SKM-1 (cell line): ENCODE measurements around the gene ALK.
A peak's percentile ranks its signal among the peaks of the same experiment; 100 is the strongest.

Experiments used
- DNase-seq: peaks from one replicate; lab custom pipeline; 2025; ENCODE audit not compliant: unreplicated experiment; lab: John Stamatoyannopoulos, UW

The ALK gene

DNA sequence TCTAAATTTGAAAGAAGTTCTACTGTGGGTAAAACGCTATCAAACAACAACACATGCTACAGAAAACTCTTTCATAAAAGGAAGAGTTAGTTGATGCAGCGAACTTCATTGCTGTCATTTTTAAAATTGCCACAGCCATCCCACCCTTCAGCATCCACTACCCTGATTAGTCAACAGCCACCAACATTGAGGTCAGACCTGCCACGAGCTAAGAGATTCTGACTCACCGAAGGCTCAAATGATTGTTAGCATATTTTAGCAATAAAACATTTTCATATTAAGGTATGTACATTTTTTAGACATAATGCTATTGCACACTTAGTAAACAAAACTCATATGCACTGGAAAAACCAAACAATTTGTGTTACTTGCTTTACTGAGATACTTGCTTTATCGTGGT lies 459.1 kb downstream of the ALK start:
- no peak for DNase-seq

GRCh38 chr2:29460190-29460589 lies 461.2 kb downstream of the ALK start:
- DNase-seq, result no peak

DNA sequence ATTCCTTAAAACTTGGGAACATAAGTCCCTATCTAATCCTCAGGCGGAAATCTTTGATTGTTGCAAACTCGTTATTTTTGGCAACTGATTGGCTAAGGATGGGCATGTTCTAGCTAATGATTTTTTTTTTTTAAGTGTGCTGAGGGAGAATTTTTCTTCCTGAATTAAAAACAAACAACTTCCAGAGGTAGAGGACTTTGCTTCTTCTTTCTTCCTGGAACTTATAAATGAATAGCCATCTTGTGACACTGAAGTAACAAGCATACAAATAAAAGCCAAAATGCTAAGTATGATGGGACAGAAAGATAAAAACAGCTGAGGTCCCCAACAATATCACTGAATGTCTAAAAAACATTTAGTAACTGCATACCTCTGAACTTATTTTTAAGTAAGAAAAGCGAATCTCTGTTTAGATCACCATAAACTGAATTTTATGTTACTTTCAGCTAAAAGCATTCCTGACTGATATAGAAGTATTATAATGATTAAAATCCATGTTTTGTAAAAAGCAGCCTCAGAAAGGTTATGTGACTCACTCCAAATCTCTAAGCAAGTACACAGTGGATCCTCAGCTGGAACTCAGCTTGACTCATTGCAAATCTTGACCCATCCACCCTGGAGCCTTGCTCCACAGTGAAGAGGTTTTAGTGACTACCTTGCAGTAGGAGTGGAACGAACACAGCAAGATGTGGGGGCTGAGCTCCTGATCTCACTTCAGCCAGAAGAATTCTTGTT lies 461.8 kb downstream of the ALK start:
- DNase-seq, result no peak

DNA sequence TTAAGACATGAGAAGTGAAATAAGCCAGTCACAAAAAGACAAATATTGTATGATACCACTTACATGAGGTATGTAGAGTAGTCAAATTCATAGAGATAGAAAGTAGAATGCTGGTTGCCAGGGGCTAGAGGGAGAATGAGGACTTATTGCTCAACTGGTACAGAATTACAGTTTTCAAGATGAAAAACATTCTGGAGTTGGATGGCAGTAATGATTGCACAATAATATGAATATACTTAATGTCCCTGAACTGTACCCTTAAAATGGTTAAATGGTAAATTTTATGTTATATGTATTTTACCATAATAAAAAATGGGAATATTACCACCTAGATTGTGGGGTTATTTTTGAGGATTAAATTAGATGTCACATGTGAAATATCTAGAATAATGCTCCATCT lies 465.0 kb downstream of the ALK start:
- DNase-seq, result no peak

DNA sequence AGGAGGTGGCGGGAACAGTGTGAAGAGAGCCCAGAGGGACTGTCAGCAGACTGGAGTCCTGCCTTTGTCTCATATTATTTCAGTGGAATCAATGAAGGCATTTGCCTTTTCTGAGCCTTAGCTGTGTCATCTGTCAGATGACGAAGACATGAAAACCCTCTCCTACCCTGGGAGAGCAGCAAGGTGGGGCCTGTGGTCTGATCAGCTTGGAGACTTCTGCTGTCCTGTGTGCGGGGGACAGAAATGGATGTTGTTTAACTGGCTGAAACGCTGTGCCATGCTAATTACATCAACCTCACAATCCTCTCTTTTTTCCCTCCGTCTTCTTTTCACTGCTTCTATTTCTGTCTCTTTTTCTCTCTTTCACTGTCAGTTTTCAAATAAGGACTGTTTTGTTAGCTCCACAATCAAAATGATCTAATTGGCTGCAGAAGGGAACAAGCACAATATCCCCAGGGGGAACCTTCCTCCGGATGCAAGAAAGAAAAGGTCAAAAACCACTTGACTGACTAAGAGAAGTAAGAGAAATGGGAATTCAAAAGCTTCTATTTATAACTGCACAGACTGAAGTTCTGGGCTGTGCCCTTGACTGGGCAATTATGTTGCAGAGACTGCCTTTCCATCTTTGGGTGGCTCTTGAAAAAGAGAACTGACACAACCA lies 466.1 kb downstream of the ALK start:
- peak; percentile 60 for DNase-seq

DNA sequence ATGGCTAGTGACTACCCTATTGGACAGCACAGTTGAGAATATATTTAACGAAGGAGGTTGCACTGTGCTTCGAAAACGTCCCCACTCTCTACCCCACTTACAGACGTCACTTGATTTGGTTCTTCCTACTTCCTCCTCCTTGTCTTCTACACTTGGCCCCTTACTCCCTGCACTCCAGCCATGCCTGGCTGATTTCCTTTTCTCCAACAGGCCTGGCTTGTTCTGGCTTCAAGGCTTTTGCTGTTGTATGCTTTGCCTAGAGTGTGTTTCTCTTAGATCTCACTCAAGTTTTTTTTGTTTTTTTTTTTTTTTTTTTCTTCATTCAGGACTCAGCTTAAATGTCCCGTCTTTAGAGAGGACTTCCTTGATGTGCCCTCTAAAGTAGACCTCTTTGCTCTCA lies 469.4 kb downstream of the ALK start:
- DNase-seq, result no peak

GRCh38 chr2:29450596-29451222 lies 470.7 kb downstream of the ALK start:
- DNase-seq, result no peak

DNA sequence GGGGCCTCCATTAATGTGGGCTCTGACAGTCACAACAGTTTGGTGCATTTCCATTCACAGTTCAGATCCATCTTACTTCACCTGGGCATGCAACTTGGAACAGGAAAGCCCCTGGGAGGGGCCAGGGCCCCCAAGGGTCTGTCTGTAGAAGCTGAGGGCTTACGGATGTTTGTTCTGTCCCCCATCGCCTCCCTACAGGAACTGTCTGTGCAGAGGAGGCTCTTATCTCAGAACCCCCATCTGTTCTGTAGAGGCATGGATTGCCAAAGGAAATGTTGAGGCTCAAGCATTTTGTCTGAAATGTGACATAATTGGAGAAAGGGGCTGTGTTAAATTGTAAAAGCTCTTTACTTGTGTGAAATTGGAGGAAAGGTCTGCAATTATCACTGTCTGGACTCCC lies 471.9 kb downstream of the ALK start:
- DNase-seq, result no peak

GRCh38 chr2:29448096-29448688 lies 473.2 kb downstream of the ALK start:
- no peak for DNase-seq

DNA sequence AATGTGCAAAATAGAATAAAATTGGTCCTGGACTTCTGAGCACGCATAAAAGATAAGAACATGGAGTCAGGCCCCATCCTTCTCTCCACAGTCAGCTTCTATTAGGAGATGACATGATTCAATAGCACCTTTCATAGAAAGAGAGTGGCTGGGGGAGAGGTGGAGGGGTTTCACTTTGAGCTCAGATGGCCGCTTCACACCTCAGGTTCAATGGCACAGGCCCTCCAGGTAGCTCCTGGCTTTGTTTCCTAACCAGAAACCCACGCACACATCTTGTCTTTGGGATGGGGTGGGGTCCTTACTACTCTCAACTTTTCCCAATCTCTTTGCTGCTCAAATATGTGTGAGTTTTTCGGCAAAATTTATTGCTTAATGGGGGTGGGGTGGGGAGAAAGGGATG lies 473.9 kb downstream of the ALK start:
- no peak for DNase-seq

GRCh38 chr2:29446847-29447246 lies 474.5 kb downstream of the ALK start:
- no peak for DNase-seq

GRCh38 chr2:29444150-29444549 lies 477.2 kb downstream of the ALK start:
- no peak for DNase-seq

DNA sequence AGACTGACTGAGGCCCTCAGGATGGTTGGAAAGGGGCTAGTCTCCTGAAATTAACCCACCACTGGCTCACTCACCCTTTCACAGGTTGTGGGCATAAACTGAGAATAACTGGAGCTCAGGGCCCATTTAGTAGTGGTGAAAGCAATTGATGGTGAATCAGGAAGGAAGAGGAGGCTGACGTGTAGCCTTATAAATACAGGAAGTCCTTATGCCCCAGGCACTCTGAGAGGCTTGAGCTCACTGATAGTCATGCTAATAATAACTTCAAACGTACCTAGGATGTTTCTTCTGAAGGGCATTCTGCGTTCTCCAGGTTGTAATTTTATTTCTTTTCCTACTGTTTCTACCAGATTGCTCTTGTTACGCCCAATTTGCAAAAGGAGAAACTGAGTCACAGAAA lies 477.8 kb downstream of the ALK start:
- no peak for DNase-seq

- DNase-seq, result no peak
Observed at GRCh38 chr2:29443151-29443550, 478.2 kb downstream of the ALK start.

DNA sequence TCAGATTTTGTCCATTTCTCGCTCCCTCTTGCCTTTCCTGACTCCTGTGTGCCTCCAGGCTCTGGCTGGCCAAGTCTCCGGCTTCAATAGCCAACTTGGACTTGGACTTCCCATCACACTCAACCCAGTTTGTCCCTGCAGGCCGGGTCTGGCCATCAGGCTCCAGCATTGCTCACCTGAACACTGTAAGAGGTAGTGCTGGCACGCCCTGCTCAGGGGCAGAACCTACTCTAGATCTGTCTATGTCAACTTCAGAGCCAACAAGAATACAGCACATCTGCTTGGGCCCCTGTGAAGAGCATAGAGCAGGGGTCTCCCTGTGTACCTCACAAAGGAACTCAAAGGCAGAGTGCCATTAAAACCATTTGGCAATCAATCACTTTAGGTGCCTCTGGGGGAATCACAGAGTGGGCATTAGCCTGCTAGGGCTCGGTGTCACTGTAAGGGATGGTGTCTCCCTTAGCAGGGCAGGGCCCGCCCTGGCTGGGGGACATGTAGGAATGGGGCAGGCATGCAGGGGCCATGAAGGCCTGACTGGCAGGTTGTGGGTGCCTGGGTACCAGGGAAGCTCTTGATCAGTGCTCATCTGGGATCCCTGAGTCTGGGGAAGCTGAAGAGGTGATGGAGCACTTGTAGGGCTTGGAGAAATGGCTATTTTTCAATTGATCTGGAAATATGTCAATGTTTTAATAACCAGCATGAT lies 480.3 kb downstream of the ALK start:
- DNase-seq, result no peak

- no peak for DNase-seq
Observed at GRCh38 chr2:29433920-29434319, 487.5 kb downstream of the ALK start.

- no peak for DNase-seq
Observed at GRCh38 chr2:29433128-29433527, 488.3 kb downstream of the ALK start.

DNA sequence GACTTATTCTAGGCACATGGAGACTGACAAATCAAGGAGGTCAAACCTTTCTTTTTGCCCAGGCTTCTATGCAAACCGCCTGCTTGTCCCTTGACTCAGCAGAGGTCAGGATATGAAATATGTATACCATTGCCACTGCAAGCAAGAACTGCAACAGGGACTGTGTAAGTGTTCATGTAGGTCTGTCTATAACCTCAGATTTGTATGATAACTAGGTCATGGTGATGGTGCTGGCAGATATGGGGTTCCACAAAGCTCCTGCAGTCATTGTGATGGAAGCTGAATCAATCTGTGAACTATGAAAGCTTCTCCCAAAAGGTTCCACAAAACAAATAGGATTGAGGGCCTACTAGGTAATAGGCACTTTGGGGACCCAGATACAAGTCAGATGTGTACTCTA lies 489.9 kb downstream of the ALK start:
- DNase-seq, result no peak

DNA sequence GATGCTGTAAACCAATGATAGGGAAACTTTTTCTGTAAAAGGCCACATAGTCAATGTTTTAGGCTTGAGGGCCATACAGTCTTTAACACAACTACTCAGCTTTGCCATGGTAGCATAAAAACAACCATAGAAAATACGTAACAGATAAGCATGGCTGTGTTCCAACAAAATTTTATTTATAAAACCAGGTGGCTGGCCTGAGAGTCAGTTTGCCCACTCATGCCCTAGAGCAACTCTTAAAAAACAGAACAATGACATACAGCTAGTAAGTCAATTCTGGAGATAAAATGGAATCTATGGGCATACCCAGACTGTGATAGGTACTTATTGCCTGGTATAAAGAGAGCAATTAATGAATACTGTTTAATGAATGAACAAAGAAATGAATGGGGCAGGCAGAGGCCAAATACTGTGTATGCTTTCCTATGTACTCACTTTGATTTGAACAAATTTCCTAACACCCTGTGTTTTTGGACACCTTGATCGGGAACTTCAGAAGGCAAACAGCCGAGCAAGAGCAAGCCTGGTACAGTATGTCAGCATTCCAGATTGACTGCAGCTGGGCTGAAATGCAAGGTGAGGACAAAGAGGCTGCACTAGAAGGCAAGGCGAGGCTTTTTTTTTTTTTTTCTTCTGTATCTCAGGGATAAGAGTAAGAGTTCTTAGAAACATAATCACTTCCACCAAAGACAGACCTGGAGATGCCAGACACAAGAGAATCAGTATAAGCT lies 490.8 kb downstream of the ALK start:
- no peak for DNase-seq

GRCh38 chr2:29426354-29426753 lies 495.0 kb downstream of the ALK start:
- DNase-seq, result no peak

DNA sequence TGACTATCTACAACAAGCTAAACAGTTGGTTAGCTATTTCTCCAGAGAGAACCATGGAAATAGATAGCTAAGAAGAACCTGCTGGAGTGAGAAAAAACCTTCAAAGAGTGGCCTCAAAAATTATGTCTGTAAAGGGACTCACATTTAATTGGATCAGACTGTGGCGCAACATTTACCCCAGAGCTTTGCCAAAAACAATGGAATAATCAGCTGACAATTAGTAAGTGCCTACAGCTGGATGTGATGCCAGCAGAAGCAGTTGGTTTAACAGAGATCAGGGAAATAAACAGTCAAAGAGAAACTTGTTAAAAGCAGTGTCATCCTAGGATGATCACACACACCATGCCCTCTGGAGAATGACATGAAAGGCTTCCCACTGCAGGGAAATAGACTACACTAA lies 495.5 kb downstream of the ALK start:
- no peak for DNase-seq
